GM18505 (cell line): Measurements from ENCODE around the gene PKD2L1.

ENCODE experiments used
- ATAC-seq: cut with Tn5 transposase; IDR thresholded peaks from one replicate; pipeline ENCODE4 v1.9.1; 2021; ENCODE audit not compliant: unreplicated experiment
- POLR2A ChIP-seq: IDR thresholded peaks from 4 replicates; pipeline ENCODE4 v1.6.1; 2011; ENCODE audit warnings: borderline replicate concordance; ENCODE audit not compliant: insufficient read depth, insufficient read length; ENCODE audit errors: extremely low read depth

PKD2L1 gene

GRCh38 chr10:100267239-100268104 is 62.6 kb downstream of the PKD2L1 start, which contains the start of gene CWF19L1:
Gene CWF19L1, minus strand, starts transcription at chr10:100267638. Its CDS starts 45 bp downstream, at chr10:100267593.
- no peak for ATAC-seq
- TF ChIP-seq POLR2A, result peak; percentile 50

- no peak for ATAC-seq
- no peak for TF ChIP-seq POLR2A
Measured at GRCh38 chr10:100265821-100266485, 64.1 kb downstream of the PKD2L1 start.

- no peak for TF ChIP-seq POLR2A
- no peak for ATAC-seq
Measured at GRCh38 chr10:100254191-100254590, 75.8 kb downstream of the PKD2L1 start.

- TF ChIP-seq POLR2A, result no peak
- ATAC-seq, result no peak
Measured at GRCh38 chr10:100253041-100253440, 77.0 kb downstream of the PKD2L1 start.

GRCh38 chr10:100248820-100249219 is 81.2 kb downstream of the PKD2L1 start:
- no peak for TF ChIP-seq POLR2A
- no peak for ATAC-seq

GRCh38 chr10:100245484-100246220 is 84.4 kb downstream of the PKD2L1 start:
- no peak for TF ChIP-seq POLR2A
- no peak for ATAC-seq

GRCh38 chr10:100239851-100240250 is 90.2 kb downstream of the PKD2L1 start:
- no peak for TF ChIP-seq POLR2A
- no peak for ATAC-seq

- ATAC-seq, result no peak
- TF ChIP-seq POLR2A, result no peak
Measured at GRCh38 chr10:100238429-100238828, 91.6 kb downstream of the PKD2L1 start.
